Activated CD8-positive, alpha-beta memory T cell treated with anti-CD3 and anti-CD28 coated beads for 4 hours (primary cell): ENCODE results near the gene GATA2.
A peak's percentile ranks its signal among the peaks of the same experiment; 100 is the strongest.

Experiments used
- DNase-seq, 2 donors: peaks; one replicate each; pipeline ENCODE4 v3.0.0-alpha.2; 2020; ENCODE audit warnings: low read depth in 2 of 2

Gene GATA2

DNA sequence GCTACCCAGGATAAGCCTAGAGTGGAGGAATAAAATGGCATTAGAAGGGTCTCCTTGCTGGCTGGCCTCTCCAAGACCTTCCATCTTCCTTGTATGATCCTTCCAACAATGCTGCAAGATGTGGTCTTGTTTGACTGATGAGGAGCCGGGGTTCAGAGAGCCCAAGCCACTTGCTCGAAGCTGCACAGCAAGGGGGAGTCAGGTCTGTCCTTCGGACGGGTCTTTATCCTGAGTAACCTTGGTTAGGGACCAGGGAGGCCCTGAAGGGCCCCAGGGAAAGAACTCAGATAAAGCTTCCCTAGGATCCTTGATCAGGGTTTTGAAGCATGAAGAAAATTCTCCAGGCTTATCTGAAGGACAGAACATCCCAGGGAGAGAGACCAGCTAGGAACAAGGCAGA lies 19.3 kb downstream of the GATA2 start:
- no peak for DNase-seq

GRCh38 chr3:128473180-128473519 lies 19.9 kb downstream of the GATA2 start:
- DNase-seq, result no peak

- DNase-seq, result no peak
These were observed 20.4 kb downstream of the GATA2 start for GRCh38 chr3:128472449-128473179.

DNA sequence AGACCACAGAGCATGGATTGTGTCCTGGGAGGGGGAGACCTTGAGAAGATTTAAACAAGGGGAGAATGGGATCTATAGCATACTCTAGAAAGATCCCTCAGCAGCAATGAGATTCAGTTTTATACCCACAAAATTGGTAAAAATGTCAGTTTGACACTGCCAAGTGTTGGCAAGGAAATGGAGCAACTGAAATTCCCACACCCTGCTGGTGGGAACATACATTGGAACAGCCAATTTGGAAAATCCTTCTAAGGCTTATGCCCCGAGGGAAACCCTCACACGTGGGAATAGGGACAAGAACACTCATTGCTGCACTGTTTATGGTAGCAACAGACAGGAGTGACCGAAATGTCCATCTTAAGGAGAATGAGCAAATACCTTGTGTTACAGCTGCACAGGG lies 21.3 kb downstream of the GATA2 start:
- no peak for DNase-seq

DNA sequence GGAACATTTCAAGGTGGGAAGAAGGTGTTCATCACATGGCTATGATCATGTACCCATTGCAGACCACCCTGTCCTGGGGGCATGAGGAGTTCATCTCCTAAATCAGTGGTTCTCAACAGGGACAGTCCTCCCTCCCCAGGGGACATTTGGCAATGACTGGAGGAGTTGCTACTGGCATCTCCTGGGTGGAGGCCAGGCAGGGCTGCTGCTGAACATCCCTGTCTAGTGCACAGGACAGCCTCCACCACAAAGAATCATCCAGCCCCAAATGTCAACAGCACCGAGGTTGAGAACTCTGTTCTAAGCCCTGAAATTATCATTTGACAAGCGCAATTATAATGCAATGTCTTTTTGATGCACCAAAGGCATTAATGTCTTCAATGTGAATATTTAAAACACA lies 21.9 kb downstream of the GATA2 start:
- DNase-seq, result no peak

- no peak for DNase-seq
These were observed 22.7 kb downstream of the GATA2 start for GRCh38 chr3:128470134-128470899.

DNA sequence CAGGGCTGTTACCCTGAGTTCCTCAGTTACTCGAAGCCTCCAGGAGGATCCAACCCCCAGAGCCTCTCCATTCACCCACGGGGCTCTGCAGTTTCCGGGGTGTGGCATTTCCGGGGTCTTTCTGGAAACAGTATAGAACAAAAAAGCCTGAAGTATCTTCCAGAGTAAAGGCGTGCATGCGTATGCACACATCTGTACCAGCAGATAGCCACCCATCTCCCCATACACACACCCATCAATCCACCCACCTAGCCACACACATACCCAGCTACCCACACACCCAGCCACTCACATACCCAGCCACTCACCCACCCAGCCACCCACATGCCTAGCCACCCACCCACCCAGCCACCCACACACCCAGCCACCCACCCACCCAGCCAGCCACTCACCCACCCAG lies 23.4 kb downstream of the GATA2 start:
- DNase-seq, result no peak

GRCh38 chr3:128468791-128469527 lies 24.0 kb downstream of the GATA2 start:
- no peak for DNase-seq

- DNase-seq, result no peak
These were observed 24.7 kb downstream of the GATA2 start for GRCh38 chr3:128468285-128468790.

GRCh38 chr3:128466840-128467541 lies 26.0 kb downstream of the GATA2 start, which contains the start of gene DNAJB8:
Gene DNAJB8 (minus strand): TSS chr3:128466890. CDS start chr3:128463245, 3,645 bp downstream.
- peak in 1 of 2 donors; percentile 44 for DNase-seq

DNA sequence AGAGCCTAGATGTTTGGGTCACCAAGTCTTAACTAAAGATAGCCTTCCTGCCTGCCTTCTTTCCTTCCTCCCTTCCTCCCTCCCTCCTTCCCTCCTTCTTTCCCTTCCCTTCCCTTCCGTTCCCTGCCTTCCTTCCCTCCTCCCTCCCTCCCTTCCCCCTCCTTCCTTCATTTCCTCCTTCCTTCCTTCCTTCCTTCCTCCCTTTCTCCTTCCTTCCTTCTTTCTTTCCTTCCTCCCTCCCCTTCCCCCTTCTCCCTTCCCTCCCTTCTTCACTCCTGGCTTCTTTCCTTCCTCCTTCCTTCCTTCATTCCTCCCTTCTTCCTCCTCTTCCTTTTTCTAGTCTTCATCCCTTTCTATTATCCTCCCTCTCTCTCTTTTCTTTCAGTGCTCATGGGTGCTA lies 28.3 kb downstream of the GATA2 start:
- DNase-seq, result no peak

DNA sequence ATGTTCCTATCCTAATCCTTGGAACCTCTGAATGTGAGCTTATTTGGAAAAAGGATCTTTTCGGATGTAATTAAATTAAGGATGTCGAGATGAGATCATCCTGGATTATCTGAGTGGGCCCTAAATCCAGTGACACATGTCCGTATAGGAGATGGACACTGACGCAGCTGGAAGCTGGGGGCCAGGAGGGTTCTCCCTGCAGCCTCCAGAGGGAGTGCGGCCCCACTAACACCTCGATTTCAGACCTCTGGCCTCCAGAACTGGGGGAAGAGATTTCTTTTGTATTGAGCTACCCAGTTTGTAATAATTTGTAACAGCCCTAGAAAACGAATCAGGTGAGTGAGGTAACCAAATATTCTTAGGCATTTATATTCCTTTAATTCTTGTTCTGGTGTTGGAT lies 28.8 kb downstream of the GATA2 start:
- no peak for DNase-seq

GRCh38 chr3:128463771-128464170 lies 29.2 kb downstream of the GATA2 start:
- no peak for DNase-seq

GRCh38 chr3:128463354-128463753 lies 29.6 kb downstream of the GATA2 start:
- DNase-seq, result no peak

GRCh38 chr3:128462931-128463330 lies 30.1 kb downstream of the GATA2 start:
- DNase-seq, result no peak

- DNase-seq, result no peak
These were observed 30.6 kb downstream of the GATA2 start for GRCh38 chr3:128462341-128462910.

GRCh38 chr3:128461731-128462130 lies 31.3 kb downstream of the GATA2 start:
- DNase-seq, result no peak

DNA sequence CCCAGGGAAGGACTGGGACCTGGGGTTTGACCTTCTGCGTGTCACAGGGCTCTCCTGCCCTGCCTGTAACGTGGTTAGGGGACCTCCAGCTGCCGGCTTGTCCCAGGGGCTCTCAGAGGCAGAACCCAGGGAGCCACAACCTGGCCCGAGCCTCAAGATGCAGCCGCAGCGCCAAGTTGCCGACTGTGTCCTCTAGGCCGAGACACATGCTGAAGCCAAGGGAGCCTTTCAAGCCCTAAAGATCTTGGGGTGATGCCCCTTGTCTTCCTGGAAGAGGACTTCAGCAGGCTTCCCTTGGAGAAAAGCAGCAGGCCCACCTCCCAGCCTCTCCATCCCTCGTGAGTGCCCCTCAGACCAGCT lies 33.6 kb downstream of the GATA2 start:
- DNase-seq, result no peak

- no peak for DNase-seq
These were observed 34.1 kb downstream of the GATA2 start for GRCh38 chr3:128458746-128459460.

- no peak for DNase-seq
These were observed 35.1 kb downstream of the GATA2 start for GRCh38 chr3:128457937-128458336.
